GM19035 (cell line): ENCODE data around the gene CPLX3.

Experiments used
- ATAC-seq: cut with Tn5 transposase; IDR thresholded peaks from one replicate; pipeline ENCODE4 v1.9.1; 2021; ENCODE audit not compliant: unreplicated experiment

CPLX3 gene

DNA sequence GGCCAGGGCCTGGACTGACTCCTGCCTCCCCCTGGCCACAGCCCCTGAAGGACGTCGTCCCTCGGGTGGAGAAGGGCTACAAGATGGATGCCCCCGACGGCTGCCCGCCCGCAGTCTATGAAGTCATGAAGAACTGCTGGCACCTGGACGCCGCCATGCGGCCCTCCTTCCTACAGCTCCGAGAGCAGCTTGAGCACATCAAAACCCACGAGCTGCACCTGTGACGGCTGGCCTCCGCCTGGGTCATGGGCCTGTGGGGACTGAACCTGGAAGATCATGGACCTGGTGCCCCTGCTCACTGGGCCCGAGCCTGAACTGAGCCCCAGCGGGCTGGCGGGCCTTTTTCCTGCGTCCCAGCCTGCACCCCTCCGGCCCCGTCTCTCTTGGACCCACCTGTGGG, 24.1 kb upstream of the CPLX3 start:
- ATAC-seq: no peak

DNA sequence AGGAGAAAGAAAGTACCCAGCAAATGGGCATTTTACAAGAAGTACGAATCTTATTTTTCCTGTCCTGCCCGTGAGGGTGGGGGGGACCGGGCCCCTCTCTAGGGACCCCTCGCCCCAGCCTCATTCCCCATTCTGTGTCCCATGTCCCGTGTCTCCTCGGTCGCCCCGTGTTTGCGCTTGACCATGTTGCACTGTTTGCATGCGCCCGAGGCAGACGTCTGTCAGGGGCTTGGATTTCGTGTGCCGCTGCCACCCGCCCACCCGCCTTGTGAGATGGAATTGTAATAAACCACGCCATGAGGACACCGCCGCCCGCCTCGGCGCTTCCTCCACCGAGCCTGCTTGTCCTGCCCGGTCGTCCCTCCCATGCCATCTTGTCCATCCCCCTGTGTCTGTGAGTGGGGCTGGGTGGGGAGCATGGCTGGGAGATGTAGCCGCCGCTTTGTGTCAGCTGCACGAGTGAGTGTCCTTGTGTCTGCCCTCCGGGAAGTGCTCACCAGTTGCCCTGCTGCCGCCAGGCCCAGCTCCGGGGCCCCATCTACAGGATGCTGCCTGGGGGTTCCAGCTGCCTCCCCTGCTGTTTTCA, 23.5 kb upstream of the CPLX3 start:
- no peak for ATAC-seq

DNA sequence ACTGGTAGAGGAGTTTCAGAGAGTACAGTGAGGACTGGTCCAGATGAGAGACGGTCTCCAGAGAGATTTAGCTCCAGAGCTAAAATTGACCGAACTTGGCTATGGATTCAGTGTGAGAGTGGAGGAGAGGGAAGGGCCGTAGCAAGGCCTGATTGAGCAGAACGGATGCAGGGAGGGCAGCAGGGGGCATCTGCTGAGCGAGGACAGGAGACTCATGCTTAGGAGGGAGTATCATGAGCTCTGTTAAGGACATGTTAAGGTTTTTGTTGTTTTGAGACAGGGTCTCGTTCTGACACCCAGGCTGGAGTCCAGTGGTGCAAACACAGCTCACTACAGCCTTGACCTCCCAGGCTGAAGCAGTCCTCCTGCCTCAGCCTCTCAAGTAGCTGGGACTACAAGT, 21.5 kb upstream of the CPLX3 start:
- ATAC-seq: no peak

DNA sequence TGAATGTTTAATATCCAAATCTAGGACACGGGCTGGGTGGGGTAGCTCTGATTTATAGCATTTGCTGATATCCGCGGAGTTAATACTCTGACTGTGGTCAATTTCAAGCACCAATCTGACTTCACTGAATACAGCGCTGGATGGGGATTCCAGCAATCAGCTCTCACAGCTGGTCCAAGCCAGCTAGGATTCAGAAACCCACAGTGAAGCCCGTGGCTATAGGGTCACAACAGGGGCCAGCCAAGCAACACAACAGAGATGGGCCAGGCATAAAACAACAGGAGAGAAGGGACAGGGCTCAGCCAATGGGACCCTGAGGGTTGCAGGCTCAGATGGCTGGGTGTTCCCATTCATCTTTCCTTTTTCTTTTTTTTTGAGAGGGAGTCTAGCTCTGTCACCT, 19.1 kb upstream of the CPLX3 start:
- no peak for ATAC-seq

DNA sequence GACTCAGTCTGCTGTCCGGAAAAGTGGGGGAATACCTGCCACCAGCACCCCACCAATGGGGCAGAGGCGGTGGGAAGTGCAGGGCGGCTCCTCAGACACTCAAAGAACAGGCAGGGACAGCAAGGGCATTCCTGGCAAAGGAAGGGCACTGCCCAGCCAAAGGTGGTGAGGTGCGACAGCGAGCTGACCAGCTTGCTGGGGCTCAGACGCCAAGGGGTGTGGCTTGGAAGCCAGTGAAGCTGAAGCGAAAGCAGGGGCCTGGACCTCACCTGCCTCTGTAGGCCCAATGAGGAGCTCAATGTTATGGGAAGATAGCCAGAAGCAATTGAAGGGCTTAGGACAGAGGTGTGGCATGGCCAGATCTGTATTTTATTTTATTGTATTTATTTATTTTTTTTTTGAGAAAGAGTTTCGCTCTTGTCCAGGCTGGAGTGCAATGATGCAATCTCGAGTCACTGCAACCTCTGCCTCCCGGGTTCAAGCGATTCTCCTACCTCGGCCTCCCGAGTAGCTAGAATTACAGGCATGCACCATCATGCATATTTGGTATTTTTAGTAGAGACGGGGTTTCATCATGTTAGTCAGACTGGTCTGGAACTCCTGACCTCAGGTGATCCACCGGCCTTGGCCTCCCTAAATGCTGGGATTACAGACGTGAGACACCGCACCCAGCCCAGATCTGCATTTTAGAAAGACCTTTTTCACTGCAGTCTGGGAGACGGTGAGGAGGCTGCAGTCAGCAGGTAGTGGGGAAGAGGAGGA, 18.2 kb upstream of the CPLX3 start:
- no peak for ATAC-seq

DNA sequence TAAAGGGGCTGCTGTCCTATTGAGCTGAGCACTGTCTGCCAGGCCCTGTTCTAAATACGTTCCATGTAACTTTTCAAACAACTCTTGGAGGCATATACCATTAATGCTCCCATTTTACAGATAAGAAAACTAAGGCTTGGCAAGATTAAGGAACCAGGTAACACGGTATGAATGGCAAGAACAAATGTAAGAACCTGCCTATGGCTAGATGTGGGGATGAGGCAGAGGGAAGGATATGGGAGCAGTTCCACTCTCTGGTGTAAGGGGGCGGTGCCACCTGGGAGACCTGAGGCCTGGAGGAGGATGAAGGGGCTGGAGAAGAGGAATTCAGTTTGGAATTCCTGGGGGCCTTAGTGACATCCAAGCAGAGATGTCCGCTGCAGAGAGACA, 17.6 kb upstream of the CPLX3 start:
- ATAC-seq: no peak

DNA sequence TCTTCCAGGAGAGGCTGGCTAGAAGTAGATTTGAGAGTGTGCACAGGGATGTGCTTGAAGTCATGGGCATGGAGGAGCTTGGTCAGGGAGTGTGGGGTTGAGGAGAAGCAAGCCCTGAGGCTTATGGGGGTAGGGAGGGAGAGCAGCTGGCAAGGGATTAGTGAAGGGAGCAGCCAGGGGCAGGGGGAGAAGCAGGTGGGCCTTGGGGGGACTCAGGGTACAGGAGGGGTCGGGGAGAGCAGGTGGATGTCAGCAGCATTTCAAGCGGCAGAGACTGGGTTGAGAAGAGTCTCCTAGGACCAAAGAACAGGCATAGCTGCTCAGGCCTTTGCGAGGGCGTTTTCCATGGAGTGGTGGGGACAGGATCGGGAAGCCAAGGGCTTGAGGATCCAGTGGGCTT, 17.2 kb upstream of the CPLX3 start:
- ATAC-seq: no peak

DNA sequence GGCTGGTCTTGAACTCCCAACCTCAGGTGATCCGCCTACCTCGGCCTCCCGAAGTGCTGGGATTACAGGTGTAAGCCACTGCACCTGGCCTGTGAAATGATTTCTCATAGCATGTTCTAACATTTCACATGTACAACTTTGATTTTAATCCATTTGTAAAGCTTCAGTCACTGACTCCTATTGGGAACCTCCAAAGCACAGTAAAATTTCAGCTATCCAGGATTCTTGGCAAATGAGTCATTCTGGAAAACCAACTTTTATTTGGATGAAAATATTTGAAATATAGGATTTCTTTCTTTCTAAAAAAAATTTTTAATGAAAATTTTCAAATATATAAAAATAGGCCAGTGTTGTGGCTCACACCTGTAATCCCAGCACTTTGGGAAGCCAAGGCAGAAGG, 16.5 kb upstream of the CPLX3 start:
- ATAC-seq: no peak

DNA sequence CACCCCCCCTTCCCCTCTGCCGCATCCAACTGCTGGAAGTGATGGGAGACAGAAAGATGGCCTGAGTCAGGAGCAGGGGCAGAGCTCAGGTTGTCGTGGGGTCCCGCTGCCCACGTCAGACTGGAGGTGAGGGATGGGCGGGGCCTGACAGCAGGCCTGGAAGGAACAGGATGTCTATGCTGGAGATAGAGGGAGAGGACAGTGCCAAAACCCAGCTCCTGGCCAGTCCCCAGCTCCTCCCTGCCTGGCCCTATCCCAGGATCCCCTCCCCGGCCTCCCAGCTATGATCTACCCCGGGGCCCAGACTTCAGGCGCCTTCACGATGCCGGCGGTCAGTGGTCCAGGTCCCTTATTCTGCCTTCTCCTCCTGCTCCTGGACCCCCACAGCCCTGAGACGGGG, 13.9 kb upstream of the CPLX3 start, which contains the start of gene LMAN1L:
Gene LMAN1L, plus strand, starts transcription at position 303 of the 400 bp plus-strand sequence. Its CDS starts 20 bp downstream, at position 323.
- no peak for ATAC-seq

DNA sequence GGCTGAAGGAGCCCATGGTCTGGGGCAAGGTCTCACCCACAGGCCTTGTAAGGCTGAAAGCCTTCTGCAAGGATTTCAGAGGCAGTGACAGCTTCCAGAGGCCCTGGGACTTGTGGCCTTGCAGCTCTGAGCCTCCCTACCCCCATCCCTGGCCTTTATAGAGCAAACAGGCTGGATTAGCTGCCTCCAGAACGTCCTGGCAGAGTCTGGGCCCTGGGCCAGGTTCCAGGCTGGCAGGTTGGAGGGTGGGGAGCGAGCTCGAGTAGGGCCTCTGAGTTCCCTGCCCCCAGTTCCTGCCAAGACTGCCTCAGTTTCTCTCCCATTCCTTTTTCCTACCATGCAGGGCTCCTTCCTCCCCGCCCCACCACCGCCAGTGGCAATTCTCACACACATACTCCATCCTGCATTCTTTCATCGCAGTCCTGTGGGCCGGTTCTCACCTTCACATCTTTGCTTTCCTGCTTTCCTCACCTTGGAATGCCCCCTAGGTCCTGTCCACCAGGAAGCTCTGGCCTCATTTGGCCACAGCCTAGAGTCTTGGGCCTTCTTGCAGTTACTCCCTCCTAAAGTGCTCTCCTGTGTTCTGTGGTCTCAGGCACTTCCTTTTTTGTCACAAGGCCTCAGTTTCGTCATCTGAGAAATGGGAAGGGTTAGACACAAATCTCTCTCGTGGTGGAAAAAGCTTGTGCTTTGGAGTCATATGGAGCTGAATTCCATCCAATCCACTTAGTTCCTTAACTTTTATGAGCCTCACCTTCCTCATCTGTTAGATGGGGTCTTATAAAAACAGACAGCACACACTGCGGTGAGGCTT, 11.1 kb upstream of the CPLX3 start:
- ATAC-seq: no peak

DNA sequence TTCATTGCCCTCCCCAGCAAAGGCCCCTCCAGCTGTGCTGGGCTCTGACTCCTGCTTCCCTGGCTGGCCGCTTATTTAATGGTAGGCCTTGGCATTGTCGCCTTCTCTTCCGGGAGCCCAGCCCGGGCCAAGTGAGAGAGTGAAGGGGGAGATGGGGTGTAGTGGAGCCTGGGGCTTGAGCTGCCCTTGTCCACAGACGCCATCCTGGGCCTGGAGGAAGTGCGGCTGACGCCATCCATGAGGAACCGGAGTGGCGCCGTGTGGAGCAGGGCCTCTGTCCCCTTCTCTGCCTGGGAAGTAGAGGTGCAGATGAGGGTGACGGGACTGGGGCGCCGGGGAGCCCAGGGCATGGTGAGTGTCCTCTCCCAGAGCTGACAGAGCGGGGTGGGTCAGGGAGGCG, 10.5 kb upstream of the CPLX3 start:
- ATAC-seq: no peak

DNA sequence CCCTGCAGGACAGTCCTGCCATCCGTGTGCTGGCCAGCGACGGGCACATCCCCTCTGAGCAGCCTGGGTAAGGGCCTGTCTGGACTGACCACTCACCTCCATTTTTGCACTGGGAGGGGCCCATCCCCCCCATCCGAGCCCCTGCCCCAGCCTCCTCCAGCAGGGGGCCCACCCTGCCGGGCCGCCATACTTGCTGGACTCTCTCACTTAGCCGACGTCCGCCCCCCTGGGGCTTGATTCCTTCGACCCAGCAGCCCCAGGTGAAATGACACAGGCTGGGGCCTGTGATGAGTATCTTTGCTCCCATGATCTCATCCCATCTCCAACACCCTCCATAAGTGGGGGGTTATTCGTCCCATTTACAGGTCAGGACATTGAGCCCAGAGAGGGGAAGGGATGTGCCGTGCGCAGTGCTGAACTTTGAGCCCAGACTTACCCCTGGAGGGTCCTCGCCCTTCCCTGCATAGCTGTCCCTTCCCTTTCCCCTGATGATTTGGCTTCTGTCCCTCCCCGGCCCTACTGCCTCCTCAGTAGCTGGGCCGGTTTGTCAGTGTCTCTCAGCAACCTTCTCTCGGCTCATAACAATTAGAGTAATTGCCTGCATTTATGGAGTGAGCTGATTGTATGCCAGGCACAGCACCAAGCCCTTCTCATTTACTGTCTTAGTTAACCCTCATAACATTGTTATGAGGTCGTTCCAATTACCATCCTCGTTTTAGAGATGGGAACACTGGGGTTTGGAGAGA, 9.6 kb upstream of the CPLX3 start:
- ATAC-seq: no peak

DNA sequence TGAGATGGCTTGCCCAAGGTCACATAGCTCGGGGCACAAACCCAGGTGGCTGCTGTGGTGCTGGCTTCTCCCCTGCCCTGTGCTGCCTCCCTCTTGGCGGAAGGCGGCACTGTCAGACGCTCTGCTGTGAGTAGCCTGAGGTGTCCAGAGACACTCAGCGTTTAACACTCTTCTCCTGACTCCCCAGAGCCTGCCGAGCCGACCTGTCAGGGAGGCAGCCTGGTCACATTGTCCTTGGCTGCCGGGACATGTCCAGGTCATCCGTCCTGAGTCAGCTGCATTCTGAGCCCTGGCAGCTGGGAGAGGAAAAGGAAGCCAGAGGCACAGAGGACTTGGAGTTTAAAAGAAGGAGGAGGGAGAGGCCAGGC, 9.1 kb upstream of the CPLX3 start:
- no peak for ATAC-seq

DNA sequence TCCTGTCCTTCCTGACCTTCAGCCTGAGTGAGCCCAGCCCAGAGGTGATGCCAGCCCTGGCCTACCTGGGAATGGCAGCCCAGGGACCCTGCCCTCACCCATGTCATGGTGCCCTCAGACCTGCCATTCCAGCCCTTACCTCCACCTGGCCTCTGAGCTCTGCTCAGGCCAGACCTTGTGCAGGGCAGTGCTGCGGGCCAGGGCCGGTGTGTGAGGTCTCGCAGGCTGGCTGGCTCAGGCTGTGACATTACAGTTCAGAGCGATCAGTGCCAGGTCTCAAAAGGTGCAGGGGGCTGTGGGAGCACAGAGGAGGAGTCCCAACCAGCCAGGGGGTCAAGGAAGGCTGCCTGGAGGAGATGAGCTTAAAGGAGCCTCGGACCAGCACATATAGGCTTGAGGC, 6.4 kb upstream of the CPLX3 start:
- no peak for ATAC-seq

DNA sequence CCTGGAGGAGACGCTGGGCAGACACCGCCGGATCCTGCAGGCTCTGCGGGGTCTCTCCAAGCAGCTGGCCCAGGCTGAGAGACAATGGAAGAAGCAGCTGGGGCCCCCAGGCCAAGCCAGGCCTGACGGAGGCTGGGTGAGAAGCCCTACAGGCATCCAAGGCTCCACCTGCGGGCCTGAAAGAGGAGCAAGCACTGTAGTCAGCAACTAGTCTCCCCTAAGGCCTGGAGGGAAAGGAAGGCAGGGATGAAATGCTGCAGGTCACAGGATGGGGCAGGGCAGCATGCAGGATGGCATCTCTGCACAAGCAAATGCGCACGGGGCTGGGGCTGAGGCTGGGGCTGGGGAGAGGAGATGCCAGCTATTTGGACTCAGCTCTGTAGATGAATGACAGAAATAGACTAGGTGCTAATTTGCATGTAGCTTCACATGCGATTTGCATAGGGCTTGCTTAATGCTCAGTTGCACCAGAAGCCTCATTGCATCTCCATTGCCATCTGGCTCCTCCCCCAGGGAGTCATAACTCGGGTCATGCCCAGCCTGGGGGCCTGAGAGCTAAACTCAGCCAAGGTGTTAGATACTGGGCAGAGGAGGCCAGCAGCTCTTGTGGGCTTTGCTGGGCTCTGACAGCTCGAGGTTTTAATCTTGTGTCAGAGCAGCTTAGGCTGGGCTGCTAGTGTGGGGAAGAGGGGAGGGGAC, 5.2 kb upstream of the CPLX3 start:
- peak; percentile 64 for ATAC-seq

DNA sequence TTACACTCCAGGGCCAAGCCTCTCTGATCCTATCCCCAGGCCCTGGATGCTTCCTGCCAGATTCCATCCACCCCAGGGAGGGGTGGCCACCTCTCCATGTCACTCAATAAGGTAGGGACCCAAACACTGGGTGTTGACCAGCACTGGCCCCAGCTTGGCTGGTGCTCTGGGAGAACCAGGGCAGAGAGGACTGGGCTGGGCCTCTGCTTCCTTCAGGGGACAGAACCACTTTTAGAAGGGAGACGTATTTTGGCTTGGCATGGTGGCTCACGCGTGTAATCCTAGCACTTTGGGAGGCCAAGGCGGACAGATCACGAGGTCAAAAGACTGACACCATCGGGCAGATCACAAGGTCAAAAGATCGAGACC, 4.7 kb upstream of the CPLX3 start:
- no peak for ATAC-seq

DNA sequence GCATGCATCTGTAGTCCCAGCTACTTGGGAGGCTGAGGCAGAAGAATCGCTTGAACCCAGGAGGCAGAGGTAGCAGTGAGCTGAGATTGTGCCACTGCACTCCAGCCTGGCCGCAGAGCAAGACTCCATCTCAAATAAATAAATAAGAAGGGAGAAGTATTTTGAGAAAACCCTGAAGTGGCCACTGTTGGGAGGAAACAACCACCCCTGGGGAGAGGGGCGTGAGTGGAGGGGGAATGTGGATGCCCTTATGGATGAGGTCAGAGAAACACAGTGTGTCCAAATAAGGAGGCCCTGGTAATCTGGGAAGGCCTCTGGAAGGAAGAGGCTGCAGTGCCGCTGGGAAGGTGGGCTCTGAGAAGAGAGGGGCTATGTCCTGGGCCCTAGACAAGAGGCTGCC, 4.2 kb upstream of the CPLX3 start:
- no peak for ATAC-seq

DNA sequence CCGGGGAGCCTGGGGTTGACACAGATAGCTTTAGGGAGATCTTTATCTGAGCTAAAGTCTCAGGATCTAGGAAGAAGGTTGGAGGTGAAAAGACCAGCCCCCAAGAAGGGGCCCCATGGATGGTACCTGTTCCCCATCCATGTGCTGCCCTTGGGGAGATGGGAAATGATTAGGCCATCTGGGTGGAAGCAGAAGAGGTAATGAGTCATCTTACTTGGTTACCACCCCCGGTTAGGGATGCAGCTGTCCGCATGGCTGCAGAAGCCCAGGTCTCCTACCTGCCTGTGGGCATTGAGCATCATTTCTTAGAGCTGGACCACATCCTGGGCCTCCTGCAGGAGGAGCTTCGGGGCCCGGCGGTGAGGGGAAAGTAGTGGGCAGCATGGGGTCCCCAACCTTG, 3.1 kb upstream of the CPLX3 start:
- no peak for ATAC-seq

DNA sequence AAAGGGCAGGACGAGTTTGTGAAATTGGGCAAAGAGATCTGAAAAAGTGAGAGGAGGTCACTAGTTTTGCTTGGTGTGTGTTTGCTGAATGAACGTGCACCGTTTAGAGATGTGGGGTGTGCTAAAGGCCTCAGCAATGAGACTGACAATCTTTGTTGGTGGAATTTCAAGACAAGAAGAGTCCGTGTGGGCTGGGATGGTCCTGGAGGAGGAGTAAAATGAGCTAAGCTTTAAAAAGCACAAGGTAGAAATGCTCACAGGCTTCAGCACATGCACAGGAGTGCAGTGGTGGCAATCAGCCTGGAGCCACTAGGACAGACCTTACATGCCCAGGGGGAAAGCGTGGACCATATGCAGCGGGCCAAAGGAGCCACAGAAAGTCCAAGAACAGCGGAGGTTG, 1.5 kb upstream of the CPLX3 start:
- no peak for ATAC-seq

DNA sequence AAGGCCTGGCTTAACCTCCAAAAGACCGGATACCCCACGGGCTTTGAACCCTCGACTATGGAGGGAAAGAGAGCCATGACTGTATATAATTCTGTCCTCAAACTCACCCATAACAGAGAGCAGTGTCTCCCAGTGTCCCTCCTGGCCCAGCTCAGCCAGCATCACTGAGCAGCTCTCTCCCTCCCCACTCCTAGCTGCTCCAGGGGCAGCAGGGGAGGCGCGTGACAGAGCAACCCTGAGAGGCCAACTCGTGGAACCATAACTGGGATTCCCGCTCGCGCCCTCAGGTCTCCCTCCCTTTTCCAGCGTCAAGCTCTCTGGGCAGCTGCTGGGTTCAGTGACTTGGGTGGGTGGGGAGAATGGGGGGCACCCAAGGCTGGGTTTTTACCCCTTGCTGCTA, 561 bp upstream of the CPLX3 start:
- ATAC-seq: no peak

DNA sequence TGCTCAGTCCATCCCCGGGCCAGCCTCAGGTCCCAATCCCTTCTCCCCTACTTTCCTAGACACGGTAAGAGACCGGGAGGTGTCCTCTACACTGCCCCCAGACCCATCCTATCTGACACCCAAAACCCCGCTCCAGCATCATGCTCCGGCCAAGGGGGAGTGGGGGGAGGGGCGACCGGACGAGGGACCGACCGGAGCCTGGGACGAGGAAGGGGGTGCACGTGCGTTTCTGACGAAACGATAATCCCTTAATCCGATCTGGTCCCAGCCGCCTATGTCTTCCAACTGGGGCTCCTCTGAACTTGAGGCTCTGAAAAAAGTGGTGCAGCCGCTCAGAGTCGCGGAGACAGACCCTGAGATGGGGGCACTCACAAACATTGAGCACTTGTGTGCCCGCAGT, 494 bp downstream of the CPLX3 start:
- ATAC-seq: no peak
